Stimulated activated CD4-positive, alpha-beta T cell treated with anti-CD3 and anti-CD28 coated beads, Interleukin-12 subunit alpha, Interleukin-12 subunit beta, amount 100 ng/mL, for 4 hours (primary cell): ENCODE results near the gene MTRF1L.
A peak's percentile ranks its signal among the peaks of the same experiment; 100 is the strongest.
"Not testable (repeated sequence)": the region's sequence is repeated elsewhere in the genome, so short reads cannot be mapped to it uniquely, and the experiment has no call there.

ENCODE experiments used
- DNase-seq: peaks from one replicate; pipeline ENCODE4 v3.0.0-alpha.2; 2020

MTRF1L gene

GRCh38 chr6:153001767-153002612 lies 519 bp downstream of the MTRF1L start:
- no peak for DNase-seq

- DNase-seq, result not testable (repeated sequence)
Observed at GRCh38 chr6:153000790-153001189, 1.7 kb downstream of the MTRF1L start.

GRCh38 chr6:153000243-153000642 lies 2.3 kb downstream of the MTRF1L start:
- no peak for DNase-seq

- DNase-seq, result not testable (repeated sequence)
Observed at GRCh38 chr6:152999538-152999937, 3.0 kb downstream of the MTRF1L start.

GRCh38 chr6:152993847-152994246 lies 8.7 kb downstream of the MTRF1L start:
- no peak for DNase-seq

GRCh38 chr6:152993431-152993830 lies 9.1 kb downstream of the MTRF1L start:
- DNase-seq, result no peak

GRCh38 chr6:152986978-152987377 lies 15.5 kb downstream of the MTRF1L start:
- DNase-seq, result no peak

- DNase-seq, result not testable (repeated sequence)
Observed at GRCh38 chr6:152985300-152985699, 17.2 kb downstream of the MTRF1L start.

GRCh38 chr6:152984513-152984872 lies 18.0 kb downstream of the MTRF1L start:
- no peak for DNase-seq

- peak; percentile 94 for DNase-seq
Observed at GRCh38 chr6:152983637-152984512, 18.6 kb downstream of the MTRF1L start.

- peak; percentile 97 for DNase-seq
Observed at GRCh38 chr6:152982904-152983636, 19.4 kb downstream of the MTRF1L start, which contains the start of gene FBXO5. FBXO5 (minus strand) TSS chr6:152983041; CDS start chr6:152982959, 82 bp downstream.

GRCh38 chr6:152981989-152982903 lies 20.3 kb downstream of the MTRF1L start:
- no peak for DNase-seq

GRCh38 chr6:152981219-152981618 lies 21.3 kb downstream of the MTRF1L start:
- DNase-seq, result no peak

GRCh38 chr6:152980656-152981055 lies 21.9 kb downstream of the MTRF1L start:
- DNase-seq, result no peak

GRCh38 chr6:152979116-152979515 lies 23.4 kb downstream of the MTRF1L start:
- no peak for DNase-seq

GRCh38 chr6:152978058-152978457 lies 24.5 kb downstream of the MTRF1L start:
- no peak for DNase-seq

- DNase-seq, result no peak
Observed at GRCh38 chr6:152977556-152977955, 25.0 kb downstream of the MTRF1L start.

GRCh38 chr6:152976749-152977148 lies 25.8 kb downstream of the MTRF1L start:
- DNase-seq, result no peak

GRCh38 chr6:152975204-152975915 lies 27.1 kb downstream of the MTRF1L start:
- no peak for DNase-seq

- no peak for DNase-seq
Observed at GRCh38 chr6:152973916-152974315, 28.6 kb downstream of the MTRF1L start.
